ENCODE results near the gene HORMAD2. TPM values are rescaled to one million over a fixed set of nuclear protein-coding genes. Genes with fewer than 3 reads are reported as not detected.
"Not testable (repeated sequence)": the region's sequence is repeated elsewhere in the genome, so short reads cannot be mapped to it uniquely, and the experiment has no call there.

HORMAD2 gene
- total RNA-seq, 1 donor from 2014 or later, result not detected

DNA sequence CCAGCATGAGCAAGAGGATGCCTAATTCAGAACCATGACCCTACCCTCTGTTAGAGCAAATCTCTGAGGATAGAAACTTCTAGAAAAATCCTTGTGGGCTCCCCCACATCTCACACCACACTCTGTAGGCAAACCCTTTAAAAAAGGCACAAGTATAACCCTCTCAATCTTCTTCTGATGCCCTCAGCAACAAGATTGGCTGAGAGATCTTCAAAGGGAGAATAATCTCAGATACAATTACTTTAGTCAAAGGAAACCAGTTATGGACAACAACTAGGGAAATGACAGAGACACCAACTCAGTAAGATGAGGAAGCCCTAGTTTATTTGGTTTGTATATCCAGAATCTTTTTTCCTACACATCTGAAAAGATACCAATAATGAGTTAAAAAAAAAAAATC lies 117.1 kb downstream of the HORMAD2 start:
- TF ChIP-seq, protein P1, sequence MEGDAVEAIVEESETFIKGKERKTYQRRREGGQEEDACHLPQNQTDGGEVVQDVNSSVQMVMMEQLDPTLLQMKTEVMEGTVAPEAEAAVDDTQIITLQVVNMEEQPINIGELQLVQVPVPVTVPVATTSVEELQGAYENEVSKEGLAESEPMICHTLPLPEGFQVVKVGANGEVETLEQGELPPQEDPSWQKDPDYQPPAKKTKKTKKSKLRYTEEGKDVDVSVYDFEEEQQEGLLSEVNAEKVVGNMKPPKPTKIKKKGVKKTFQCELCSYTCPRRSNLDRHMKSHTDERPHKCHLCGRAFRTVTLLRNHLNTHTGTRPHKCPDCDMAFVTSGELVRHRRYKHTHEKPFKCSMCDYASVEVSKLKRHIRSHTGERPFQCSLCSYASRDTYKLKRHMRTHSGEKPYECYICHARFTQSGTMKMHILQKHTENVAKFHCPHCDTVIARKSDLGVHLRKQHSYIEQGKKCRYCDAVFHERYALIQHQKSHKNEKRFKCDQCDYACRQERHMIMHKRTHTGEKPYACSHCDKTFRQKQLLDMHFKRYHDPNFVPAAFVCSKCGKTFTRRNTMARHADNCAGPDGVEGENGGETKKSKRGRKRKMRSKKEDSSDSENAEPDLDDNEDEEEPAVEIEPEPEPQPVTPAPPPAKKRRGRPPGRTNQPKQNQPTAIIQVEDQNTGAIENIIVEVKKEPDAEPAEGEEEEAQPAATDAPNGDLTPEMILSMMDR (IDR thresholded peaks at IDR 0.05; ENCODE audit: unreplicated experiment), result no peak
- Mint-ChIP-seq H3K36me3 (peaks cover 1% of the 10 kb centered on the region), H3K4me1 (peaks cover 51% of the 10 kb centered on the region), H3K27ac (peak overlapping the region; percentile 99), H3K4me3 (no peak overlapping the region), H3K9me3 (peaks cover 8% of the 10 kb centered on the region), H3K27me3 (ENCODE audit: low read depth) (no peaks in the 10 kb centered on the region)
- no peak for DNase-seq (ENCODE audit: low spot score in 2 of 2, unreplicated experiment in 2 of 2)

DNA sequence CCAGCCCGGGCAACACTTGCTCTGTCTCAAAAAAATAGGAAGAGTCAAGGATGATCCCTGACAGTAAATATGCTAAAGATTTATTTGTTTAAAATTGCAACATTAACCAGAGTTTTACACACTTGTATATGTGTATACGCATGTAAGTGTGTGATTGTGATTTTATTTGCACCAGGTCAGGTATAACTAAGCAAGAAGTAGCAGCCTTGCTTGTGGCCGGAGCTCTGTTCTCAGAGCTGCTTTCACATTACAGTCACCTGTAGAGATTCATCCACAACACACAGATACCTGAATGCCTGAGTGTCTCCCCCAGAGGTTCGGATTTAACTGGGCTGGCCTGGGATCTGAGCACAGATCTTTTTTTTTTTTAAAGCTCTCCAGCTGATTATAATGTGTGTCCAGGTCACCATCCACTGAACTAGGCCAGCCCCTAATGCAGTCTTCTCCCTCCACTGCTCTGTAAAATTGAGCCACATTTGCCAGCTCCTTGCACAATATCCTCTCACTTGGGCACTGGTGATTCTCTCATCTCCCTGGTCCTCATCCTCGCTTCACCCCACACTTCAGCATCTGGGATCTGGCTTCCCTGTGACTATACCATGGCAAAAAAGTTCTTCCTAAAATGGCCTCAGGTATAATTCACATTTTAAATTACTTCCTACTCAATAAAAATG lies 118.0 kb downstream of the HORMAD2 start:
- Mint-ChIP-seq H3K36me3 (peaks cover 1% of the 10 kb centered on the region), H3K4me1 (peaks cover 57% of the 10 kb centered on the region), H3K27me3 (ENCODE audit: low read depth) (no peaks in the 10 kb centered on the region), H3K27ac (peak overlapping the region; percentile 65), H3K9me3 (peaks cover 8% of the 10 kb centered on the region), H3K4me3 (no peak overlapping the region)
- TF ChIP-seq, protein P1 (IDR thresholded peaks at IDR 0.05; ENCODE audit: unreplicated experiment), result no peak
- DNase-seq (ENCODE audit: low spot score in 2 of 2, unreplicated experiment in 2 of 2), result no peak

DNA sequence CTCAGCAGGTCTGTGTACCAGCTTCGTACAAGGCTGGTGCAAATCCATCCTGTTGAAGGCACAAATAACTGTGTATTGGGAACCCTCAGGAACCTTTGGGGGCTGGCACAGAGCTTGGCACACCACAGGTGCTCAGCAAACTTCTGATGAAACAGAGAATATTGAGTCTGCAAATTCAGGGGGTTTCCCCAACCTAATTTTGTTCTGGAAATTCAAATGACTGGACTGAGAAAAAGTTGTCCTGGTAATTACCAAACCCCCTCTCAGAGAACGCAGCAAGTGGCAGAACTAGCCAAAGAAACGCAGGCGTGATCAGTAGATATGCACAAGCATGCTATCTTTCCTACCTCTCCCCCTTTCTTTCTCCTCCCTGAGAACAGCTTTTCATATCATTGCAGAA lies 118.7 kb downstream of the HORMAD2 start:
- H3K4me3 Mint-ChIP-seq, result no peak overlapping the region
- no peak for DNase-seq (ENCODE audit: low spot score in 2 of 2, unreplicated experiment in 2 of 2)
- H3K9me3 Mint-ChIP-seq, result peaks cover 8% of the 10 kb centered on the region
- H3K27ac Mint-ChIP-seq, result peak overlapping the region; percentile 65
- H3K27me3 Mint-ChIP-seq (ENCODE audit: low read depth), result no peaks in the 10 kb centered on the region
- H3K4me1 Mint-ChIP-seq, result peaks cover 63% of the 10 kb centered on the region
- peaks cover 1% of the 10 kb centered on the region for H3K36me3 Mint-ChIP-seq
- TF ChIP-seq, protein P1 (IDR thresholded peaks at IDR 0.05; ENCODE audit: unreplicated experiment), result no peak

DNA sequence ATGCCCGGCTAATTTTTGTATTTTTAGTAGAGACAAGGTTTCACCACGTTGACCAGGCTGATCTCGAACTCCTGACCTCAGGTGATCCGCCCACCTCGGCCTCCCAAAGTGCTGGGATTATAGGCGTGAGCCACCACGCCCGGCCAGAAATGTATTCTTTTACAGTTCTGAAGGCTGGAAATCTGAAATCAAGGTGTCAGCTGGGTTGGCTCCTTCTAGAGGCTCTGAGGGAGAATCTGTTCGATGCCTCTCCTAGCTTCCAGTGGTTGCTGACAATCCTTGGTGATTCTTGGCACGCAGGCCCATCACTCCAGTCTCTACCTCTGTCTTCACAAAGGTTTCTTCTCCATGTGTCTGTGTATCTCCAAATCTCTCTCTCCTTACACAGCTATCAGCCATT lies 120.6 kb downstream of the HORMAD2 start:
- DNase-seq (ENCODE audit: low spot score in 2 of 2, unreplicated experiment in 2 of 2), result peak in 1 of 2 experiments; percentile 21
- not testable (repeated sequence) for H3K36me3 Mint-ChIP-seq; H3K4me3 Mint-ChIP-seq; H3K9me3 Mint-ChIP-seq; H3K27me3 Mint-ChIP-seq (ENCODE audit: low read depth)
- H3K27ac Mint-ChIP-seq, result peak overlapping the region; percentile 62
- peaks cover 62% of the 10 kb centered on the region for H3K4me1 Mint-ChIP-seq

DNA sequence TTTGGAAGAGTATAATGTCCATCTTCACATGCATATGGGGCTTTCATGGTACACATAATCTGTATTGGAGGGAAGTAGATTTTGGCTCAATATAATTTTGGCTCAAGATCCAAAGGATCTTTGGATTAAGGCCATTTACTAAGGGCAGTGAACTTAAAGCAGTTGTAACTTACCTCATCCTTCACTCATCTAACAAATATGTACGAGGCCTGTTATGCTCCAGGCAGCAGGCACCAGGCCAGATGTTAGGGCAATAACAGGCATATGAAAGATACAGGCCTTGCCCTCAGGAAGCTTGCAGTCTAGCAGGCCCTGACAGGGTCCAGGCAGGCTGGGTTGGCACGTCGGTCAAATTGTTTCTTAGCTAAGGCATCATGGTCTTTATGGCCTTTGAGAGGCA lies 121.7 kb downstream of the HORMAD2 start:
- H3K36me3 Mint-ChIP-seq, result peaks cover 1% of the 10 kb centered on the region
- no peak overlapping the region for H3K4me3 Mint-ChIP-seq
- H3K27me3 Mint-ChIP-seq (ENCODE audit: low read depth), result no peaks in the 10 kb centered on the region
- H3K27ac Mint-ChIP-seq, result peak overlapping the region; percentile 99
- TF ChIP-seq, protein P1 (IDR thresholded peaks at IDR 0.05; ENCODE audit: unreplicated experiment), result no peak
- H3K9me3 Mint-ChIP-seq, result peaks cover 8% of the 10 kb centered on the region
- peaks cover 59% of the 10 kb centered on the region for H3K4me1 Mint-ChIP-seq
- DNase-seq (ENCODE audit: low spot score in 2 of 2, unreplicated experiment in 2 of 2), result peak in 1 of 2 experiments; percentile 19

DNA sequence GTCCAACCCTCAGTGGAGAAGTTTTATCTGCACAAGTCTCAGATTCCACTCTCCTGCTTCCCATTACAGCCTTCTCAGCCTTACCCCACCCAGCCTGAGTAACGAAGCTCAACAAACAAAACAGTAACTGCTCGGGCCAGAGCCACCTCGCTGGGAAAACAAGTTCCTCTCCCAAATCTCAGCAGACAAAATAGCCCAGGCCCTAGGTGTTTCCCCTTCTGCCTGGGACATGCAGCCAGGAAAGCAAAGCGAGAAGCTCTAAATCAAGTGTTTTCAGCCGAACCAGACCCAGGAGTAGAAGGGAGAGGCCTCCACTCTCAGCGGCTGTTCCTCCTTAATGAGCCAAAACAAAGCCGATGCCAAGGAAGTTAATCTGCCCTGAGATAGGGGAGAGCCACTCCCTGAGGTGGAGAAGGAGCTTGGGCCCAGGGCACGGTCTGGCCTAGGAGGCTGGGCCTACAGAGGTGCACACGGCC lies 122.3 kb downstream of the HORMAD2 start:
- H3K9me3 Mint-ChIP-seq, result peaks cover 8% of the 10 kb centered on the region
- H3K27me3 Mint-ChIP-seq (ENCODE audit: low read depth), result no peaks in the 10 kb centered on the region
- H3K27ac Mint-ChIP-seq, result peak overlapping the region; percentile 99
- peaks cover 60% of the 10 kb centered on the region for H3K4me1 Mint-ChIP-seq
- peaks cover 1% of the 10 kb centered on the region for H3K36me3 Mint-ChIP-seq
- no peak overlapping the region for H3K4me3 Mint-ChIP-seq
- DNase-seq (ENCODE audit: low spot score in 2 of 2, unreplicated experiment in 2 of 2), result peak in 1 of 2 experiments; percentile 38
- TF ChIP-seq, protein P1 (IDR thresholded peaks at IDR 0.05; ENCODE audit: unreplicated experiment), result no peak
